Kidney (tissue), 14 donors: ENCODE data around the gene ZDHHC8. TPM values are rescaled to one million over a fixed set of nuclear protein-coding genes. Genes with fewer than 3 reads are reported as not detected.
A peak's percentile ranks its signal among the peaks of the same experiment; 100 is the strongest.

ENCODE experiments used
- DNase-seq, 5 donors: peaks; one replicate each; pipeline ENCODE4 v3.0.0-alpha.2; 2013 to 2020
- FAIRE-seq: peaks from 2 replicates; lab custom pipeline; 2012; peaks lifted over from hg19 to GRCh38; lab: Jason Lieb, UNC
- H3K27ac ChIP-seq, 2 donors: one replicate each; pipeline ENCODE4 v1.7.0; 2013; ENCODE audit warnings: low read depth in 2 of 2, low read length in 2 of 2, inconsistent platforms in 1 of 2
- H3K27me3 ChIP-seq: one replicate; pipeline ENCODE4 v1.7.1; 2013; ENCODE audit warnings: low read length, inconsistent platforms; ENCODE audit not compliant: control insufficient read depth, insufficient read depth
- H3K36me3 ChIP-seq, 3 donors: one replicate each; pipeline versions ENCODE4 v1.7.0 to v1.7.1; 2013; ENCODE audit warnings: low read length in 3 of 3, control low read depth in 1 of 3, inconsistent platforms in 1 of 3; ENCODE audit not compliant: insufficient read depth in 3 of 3, control insufficient read depth in 2 of 3
- H3K4me1 ChIP-seq, 3 donors: one replicate each; pipeline versions ENCODE4 v1.7.0 to v1.7.1; 2013; ENCODE audit warnings: low read length in 3 of 3, inconsistent platforms in 1 of 3, low read depth in 1 of 3; ENCODE audit not compliant: control insufficient read depth in 2 of 3, insufficient read depth in 2 of 3
- H3K4me3 ChIP-seq, 3 donors: one replicate each; pipeline versions ENCODE4 v1.7.0 to v1.8.1; 2013; ENCODE audit warnings: low read length in 3 of 3, control low read depth in 1 of 3, inconsistent platforms in 1 of 3
- H3K9ac ChIP-seq, 3 donors: one replicate each; pipeline versions ENCODE4 v1.7.0 to v1.7.1; 2013; ENCODE audit warnings: low read length in 3 of 3, control low read depth in 1 of 3, inconsistent platforms in 1 of 3
- H3K9me3 ChIP-seq, 3 donors: one replicate each; pipeline versions ENCODE4 v1.7.0 to v1.7.1; 2013; ENCODE audit warnings: low read length in 3 of 3, control low read depth in 1 of 3, inconsistent platforms in 1 of 3; ENCODE audit not compliant: control insufficient read depth in 2 of 3, insufficient read depth in 1 of 3
- CTCF ChIP-seq: IDR thresholded peaks from 3 replicates; pipeline ENCODE4 v1.5.1; 2012; ENCODE audit warnings: mild to moderate bottlenecking, moderate library complexity, borderline replicate concordance; ENCODE audit not compliant: insufficient read depth; ENCODE audit errors: extremely low read depth
- intact Hi-C: fragments of 100-400 bp; cut with DNase I; formaldehyde crosslinking; loops from one replicate; pipeline ENCODE4 v1.11.1; 2022
- polyA plus RNA-seq: library from polyadenylated mRNA; stranded (reverse); fragments of 350-450 nt; fragmentation: Illumina TruSeq; extraction: RNeasy Lipid Tissue Mini Kit (QIAGEN cat#74804); gene quantifications from one replicate; pipeline ENCODE4 v1.2.3, GENCODE V29; 2014; ENCODE audit warnings: low read depth, low replicate concordance; ENCODE audit not compliant: insufficient read depth
- total RNA-seq: library from RNA; stranded (reverse); fragmentation: NEBNext Ultra II Directional; extraction: Animal tissue kit (Norgen Biotek cat#: 25700); gene quantifications from one replicate; pipeline ENCODE4 v1.2.1, GENCODE V29; 2021
- donor health status: control.
- donor health status: control.
- donor health status: control.
- donor health status: control.
- donor health status: control.
- donor health status: DM: yes; HTN: yes; CAD: no.
- donor health status: Normal renal cell carcinoma (clear cell type).

Gene ZDHHC8
- total and polyA plus RNA-seq, 2 donors from 2014 or later = 18.8 to 57.1 TPM

DNA sequence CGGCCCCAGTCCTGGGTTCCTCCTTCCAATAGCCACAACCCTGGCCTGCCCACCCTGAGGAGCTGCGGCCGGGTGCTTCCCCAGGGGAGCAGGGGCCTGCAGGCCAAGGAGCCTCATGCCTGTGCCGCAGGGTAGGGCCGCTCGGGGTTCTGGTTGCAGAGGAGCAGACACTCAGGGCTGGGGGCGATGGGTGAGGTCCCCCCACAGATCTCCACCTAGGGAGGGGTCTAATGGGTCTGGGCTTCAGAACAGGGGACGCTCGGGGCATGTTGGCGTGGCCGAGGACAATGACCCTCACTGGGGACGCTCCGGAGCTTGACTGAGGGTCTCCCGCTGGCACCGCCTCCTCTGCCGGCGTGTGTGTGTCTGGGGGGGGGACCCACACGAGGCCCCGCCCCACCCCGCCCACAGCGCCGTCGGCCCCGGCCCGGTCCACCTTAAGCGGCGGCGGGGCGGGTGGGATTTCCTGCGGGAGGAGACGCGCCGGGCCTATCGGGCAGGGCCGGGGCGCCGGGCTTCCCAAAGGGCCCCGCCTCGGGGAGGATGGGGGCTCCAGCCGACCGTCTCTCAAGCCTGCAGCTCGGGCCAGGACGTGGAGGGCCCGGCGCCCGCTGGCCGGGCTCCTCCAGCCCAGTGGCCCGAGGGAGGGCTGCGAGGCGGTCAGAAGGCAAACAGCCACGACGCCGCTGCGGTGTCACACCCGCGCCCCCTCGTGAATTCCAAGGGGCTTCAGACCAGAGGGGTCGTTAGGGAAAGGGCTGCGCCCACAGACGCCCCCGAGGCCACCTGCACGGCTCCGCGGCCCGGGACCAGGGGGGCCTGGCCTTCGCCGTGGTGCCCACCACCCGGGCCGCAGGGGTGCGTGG, 640 bp upstream of the ZDHHC8 start:
- no peak for TF ChIP-seq CTCF
- Histone ChIP-seq H3K27ac (peak overlapping the region; percentile 83 to 86), H3K9me3 (no peaks in the 10 kb centered on the region), H3K4me3 (peak overlapping the region; percentile 20 to 67 (median 64)), H3K36me3 (peaks cover 0 to 8% (median 4%) of the 10 kb centered on the region in 3 donors), H3K9ac (peak overlapping the region in 2 of 3 donors; percentile 78 to 85), H3K27me3 (no peaks in the 10 kb centered on the region), H3K4me1 (peaks cover 0 to 36% (median 4%) of the 10 kb centered on the region in 3 donors)
- FAIRE-seq = no peak
- intact Hi-C loops = no loop called here
- peak; percentile 80 to 94 (median 87) for DNase-seq

DNA sequence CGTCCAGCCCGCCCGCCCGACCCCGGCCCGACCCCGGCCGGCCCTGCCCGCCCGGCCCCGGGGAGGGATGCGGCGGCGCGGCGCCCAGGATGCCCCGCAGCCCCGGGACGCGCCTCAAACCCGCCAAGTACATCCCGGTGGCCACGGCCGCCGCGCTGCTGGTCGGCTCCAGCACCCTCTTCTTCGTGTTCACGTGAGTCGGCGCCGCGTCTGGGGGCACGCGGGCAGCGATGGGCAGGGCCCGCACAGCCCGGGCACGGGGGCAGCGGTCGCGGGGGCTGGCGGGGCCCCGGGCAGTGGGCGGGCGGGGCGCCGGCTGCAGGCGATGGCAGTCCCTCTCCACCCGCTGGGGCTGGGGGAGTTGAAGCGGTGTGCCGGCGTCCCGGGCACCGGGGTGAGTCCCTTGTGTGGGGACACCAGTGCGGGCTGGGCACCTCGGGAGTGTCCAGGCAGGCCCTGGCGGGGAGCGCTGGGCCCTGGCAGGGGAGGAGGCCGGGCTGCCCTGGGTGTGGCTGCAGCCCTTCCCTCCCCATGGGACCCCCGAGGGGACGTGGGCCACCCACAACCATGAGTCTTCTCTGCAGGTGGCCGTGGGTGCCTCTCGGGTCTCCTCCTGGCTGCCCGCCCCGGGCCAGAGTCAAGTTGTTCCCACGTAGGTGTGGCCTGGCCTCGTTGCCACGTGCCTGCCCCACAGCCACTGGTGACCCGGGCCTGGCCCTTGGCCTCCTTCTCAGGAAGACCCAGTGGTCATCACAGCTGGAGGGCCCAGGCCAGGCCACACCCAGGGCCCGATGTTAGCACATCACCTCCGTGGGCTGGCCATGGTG, 468 bp downstream of the ZDHHC8 start:
- Histone ChIP-seq H3K27ac (no peak overlapping the region), H3K36me3 (no peaks in the 10 kb centered on the region), H3K9me3 (no peaks in the 10 kb centered on the region), H3K9ac (peak overlapping the region in 2 of 3 donors; percentile 65 to 80), H3K4me1 (peaks cover 0 to 47% (median 7%) of the 10 kb centered on the region in 3 donors), H3K27me3 (no peaks in the 10 kb centered on the region), H3K4me3 (peak overlapping the region; percentile 33 to 69 (median 66))
- peak in 2 of 5 donors; percentile 39 to 77 for DNase-seq
- no peak for FAIRE-seq
- intact Hi-C loops = no loop called here
- no peak for TF ChIP-seq CTCF

DNA sequence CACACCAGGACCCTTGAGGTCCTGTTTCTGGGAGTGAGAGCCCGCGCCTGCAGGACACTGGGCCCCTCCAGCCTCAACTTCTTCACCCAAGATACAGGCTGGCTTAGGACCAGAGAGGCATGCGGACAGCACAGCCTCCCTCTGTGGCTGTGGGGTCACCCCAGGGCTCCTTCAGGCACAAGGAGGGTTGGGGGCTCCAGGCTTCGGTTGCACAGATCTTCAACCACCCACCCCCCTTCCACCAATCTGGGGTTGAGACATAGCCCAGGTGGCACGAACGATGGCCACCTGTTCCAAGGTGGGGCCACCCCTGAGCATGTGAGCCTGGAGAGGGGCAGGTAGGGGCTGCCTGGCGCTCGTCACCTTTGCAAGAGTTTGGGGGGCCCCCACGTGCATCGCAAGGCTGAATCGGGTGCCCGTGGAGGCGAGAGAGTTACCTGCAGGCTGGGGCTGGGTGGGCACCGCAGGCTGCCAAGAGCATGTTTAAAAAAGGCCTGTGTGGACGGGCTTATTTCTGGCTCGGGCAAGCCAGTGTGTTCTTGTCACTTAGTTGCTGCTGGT, 1.2 kb downstream of the ZDHHC8 start:
- Histone ChIP-seq H3K4me1 (peaks cover 0 to 53% (median 7%) of the 10 kb centered on the region in 3 donors), H3K9ac (peak overlapping the region in 2 of 3 donors; percentile 65 to 80)

More for the DNA sequence above, 1.2 kb downstream of the ZDHHC8 start:
- Histone ChIP-seq H3K4me3 (peak overlapping the region in 2 of 3 donors; percentile 66 to 69), H3K9me3 (no peaks in the 10 kb centered on the region), H3K36me3 (no peaks in the 10 kb centered on the region), H3K27me3 (no peaks in the 10 kb centered on the region), H3K27ac (no peak overlapping the region)
- intact Hi-C loops = no loop called here
- DNase-seq (no peak), FAIRE-seq (no peak)
- no peak for TF ChIP-seq CTCF
